T1000 (cell line): ENCODE measurements around the gene FBXO11.

Experiments
- DNase-seq: peaks from one replicate; lab custom pipeline; 2025; ENCODE audit warnings: mixed read lengths; lab: John Stamatoyannopoulos, UW

The FBXO11 gene

DNA sequence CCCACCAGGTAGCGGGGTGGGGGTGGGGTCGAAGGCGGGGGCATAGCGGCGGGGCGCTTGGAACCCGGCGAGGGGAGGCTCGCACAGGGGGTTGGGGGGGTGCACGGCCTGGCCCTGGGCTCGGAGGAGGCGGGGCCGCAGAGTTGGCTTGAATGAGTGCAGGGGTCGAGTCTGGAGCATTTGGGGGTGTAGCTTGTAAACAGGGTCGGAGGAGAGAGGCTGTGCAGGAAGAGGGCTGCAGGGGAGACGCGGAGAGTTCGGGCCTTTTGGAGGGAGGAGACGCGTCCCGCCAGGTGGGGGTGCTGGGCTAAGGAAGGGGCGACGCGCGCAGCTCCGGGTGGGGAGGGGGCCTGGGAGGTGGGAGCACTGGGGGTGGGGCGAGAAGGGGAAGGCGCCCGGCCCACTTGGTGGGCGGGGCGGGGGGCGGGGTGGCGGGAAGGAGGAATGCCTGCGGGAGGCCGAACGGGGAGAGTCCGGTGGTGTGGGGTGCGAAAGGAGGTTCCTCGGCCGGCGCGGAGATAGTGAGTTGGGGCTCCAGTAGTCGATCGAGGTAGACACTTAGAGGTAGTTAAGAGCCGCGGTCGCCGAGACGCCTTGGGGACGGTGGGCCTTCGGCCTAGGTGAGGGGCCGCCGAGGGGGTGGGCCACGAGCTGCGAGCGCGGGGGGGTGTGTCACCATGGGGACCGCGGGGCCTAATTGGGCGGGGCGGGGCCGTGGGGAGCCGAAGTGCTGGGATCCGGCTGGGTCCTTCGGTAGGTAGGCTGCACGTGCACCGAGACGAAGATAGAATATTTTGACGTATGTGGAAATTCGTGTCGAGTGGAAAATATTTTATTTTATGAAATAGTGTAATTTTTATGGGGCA is 122.6 kb downstream of the FBXO11 start:
- DNase-seq: peak; percentile 66

DNA sequence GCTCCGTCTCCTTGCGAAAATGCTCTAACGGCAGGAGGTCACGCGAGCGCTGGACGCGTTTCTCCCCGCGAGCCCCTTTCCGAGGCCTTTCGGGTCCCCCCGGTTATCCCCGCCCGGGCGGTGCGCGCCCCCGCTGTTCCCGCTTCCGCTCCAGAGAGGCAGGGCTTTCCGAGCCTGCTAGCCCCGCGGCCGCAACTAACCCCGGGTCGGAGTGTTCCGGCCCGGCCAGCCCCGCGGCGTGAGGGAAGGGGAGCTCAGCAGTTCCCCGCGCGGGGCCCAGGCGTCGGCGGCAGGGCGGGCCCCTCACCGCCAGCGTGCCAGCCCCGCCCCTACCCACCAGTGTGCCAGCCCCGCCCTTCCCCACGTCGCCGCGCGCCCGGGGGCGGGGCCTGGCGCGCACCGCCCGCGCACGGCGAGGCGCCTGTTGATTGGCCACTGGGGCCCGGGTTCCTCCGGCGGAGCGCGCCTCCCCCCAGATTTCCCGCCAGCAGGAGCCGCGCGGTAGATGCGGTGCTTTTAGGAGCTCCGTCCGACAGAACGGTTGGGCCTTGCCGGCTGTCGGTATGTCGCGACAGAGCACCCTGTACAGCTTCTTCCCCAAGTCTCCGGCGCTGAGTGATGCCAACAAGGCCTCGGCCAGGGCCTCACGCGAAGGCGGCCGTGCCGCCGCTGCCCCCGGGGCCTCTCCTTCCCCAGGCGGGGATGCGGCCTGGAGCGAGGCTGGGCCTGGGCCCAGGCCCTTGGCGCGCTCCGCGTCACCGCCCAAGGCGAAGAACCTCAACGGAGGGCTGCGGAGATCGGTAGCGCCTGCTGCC is 123.4 kb downstream of the FBXO11 start, which contains the start of gene MSH6:
Gene MSH6 (plus strand): TSS at position 475 of the 815 bp plus-strand sequence. CDS start 89 bp downstream, at position 564.
- DNase-seq: peak; percentile 85

DNA sequence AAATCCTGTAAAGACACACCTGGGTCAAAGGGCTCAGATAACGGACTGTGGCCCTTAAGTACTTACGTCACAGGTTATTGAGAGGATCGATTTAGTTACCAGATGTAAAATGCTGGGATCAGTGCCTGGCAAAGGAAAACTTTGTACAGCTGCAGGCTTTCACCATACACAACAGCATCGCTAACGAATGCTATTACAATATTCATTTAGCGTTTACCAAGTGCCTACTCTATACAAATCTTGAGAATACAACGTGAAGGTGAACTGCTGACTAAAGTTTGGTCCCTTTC is 124.0 kb downstream of the FBXO11 start:
- DNase-seq: no peak

DNA sequence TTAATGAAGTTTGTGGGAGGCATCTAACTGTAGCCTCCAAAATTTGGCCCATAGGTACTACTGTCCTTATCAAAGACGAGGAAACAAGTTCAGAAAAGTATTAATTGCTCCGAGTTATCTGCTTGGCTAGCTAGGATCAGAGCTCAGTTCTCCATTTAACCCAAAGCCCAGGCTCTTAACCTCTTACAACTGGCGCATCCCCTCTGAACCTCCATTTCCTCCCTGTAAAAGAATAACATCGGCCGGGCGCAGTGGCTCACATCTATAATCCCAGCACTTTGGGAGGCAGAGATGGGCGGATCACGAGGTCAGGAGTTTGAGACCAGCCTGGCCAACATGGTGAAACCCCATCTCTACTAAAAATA is 126.9 kb downstream of the FBXO11 start:
- no peak for DNase-seq

DNA sequence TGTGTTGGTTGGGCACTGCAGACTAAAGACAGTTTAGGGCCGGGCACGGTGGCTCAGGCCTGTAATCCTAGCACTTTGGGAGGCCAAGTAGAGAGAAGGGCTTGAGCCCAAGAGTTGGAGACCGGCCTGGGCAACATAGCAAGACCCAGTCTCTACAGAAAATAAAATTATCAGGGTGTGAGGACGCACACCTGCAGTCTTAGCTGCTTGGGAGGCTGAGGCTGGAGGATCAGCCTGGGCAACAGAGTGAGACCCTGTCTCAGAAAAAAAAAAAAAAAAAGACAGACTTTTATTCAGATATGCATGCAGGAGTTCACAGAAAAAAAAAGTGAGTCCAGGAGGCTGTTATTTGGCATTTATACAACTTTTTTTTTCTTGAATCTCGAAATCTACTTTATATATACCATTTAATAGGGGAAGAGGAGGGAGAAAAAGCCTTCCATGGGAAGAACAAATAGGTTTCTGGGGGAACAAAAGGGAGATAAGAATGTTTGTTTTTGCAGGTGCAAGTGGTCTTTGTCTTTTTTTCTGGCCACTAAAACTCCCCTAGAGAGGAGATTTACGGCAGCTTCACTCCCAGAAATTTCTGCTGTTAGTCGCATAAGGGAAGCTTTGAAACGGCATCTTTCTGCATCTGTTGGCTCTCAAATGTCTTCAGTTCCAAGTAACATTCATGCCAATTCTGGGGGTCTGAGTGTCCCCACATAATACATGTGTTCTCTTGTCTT is 127.4 kb downstream of the FBXO11 start:
- no peak for DNase-seq

DNA sequence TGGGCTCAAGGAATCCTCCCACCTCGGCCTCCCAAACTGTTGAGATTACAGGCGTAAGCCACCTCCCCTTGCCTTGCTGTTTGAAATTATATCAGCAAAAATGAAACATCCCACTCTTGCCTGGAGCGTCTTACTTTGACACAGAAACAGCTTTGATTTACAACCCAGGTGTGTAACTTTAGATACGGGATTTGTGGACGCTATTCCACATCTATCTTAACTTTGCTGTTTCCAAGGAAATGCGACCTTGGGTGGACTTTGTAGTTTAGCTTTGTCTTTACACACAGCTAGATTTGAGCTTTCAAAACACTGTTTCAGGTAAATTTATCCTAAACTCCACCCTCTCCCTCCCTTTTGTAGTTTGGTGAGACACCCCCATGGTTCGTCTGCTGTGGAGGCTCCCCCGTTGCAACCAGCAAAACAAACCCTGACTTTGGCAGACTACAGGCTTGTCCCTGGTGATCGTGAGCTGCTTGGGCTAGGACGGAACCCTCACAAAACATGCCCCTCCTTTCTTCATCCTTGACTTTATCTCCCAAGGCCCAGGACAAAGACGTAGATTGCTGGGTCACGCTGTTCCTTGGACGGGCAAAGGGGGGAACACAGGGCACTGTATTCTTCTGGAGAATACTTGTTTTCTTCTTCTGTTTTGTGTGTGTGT is 128.9 kb downstream of the FBXO11 start:
- DNase-seq: no peak

DNA sequence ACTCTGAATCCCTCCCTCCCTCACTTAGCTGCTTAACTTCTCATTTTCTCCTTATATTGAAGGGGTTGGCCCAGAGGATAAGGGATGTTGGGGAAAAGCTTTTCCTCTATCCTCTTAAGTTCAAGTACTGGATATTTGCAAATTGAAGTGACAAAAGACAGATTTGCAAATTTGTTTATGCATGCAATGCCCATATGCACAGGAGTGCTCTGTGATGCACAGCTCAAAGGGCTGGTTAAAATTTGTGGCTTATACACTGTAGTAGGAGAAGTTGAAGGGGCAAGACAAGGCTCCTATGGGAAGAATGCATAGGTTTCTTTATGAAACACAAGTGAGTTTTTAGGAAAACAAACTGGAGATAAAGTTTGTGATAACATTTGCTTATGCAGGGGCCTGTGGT is 131.7 kb downstream of the FBXO11 start:
- no peak for DNase-seq

DNA sequence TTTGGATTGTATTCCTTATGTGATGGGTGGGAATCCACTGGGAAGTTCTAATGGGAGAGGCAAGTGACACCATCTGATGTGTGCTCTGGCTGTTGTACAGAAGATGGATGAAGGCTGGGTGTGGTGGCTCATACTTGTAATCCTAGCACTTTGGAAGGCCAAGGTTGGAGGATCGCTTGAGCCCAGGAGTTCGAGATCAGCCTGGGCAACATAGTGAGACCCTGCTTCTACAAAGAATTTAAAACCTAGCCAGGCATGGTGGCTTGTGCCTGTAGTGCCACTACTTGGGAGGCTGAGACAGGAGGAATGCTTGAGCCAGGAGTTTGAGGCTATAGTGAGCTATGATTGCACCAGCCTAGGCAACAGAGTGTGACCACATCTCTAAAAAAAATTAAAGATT is 134.0 kb downstream of the FBXO11 start:
- no peak for DNase-seq

DNA sequence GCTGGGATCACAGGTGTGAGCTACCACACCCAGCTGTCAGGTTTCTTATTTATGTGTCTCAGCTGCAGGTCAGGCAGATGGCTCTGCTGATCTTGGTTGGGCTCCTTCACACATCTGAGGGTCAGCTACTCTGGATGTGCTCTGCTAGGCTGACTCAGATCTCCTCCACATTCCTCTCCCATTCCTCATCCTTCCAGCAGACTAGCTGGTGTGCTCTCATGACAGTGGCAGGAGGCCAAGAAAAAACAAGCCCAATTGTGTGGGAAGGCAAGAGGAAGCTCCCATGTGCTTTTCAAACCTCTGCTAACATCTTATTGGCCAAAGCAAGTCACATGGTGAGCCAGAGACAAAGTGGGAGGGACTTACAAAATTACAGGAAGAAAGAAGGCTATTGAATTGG is 135.1 kb downstream of the FBXO11 start:
- DNase-seq: peak; percentile 84

DNA sequence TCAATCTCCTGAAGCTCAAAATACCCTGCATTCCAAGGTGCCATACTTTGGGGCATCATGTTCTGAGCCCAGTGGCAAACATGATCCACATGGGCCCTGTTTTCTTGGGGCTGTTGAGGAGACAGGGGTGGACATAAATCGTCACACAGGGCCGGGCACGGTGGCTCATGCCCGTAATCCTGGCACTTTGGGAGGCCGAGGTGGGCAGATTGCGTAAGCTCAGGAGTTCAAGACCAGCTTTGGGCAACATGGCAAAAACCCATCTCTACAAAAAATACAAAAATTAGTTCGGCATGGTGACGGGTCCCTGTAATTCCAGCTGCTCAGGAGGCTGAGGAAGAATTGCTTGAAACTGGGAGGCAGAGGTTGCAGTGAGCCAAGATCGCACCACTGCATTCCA is 137.0 kb downstream of the FBXO11 start:
- DNase-seq: no peak

DNA sequence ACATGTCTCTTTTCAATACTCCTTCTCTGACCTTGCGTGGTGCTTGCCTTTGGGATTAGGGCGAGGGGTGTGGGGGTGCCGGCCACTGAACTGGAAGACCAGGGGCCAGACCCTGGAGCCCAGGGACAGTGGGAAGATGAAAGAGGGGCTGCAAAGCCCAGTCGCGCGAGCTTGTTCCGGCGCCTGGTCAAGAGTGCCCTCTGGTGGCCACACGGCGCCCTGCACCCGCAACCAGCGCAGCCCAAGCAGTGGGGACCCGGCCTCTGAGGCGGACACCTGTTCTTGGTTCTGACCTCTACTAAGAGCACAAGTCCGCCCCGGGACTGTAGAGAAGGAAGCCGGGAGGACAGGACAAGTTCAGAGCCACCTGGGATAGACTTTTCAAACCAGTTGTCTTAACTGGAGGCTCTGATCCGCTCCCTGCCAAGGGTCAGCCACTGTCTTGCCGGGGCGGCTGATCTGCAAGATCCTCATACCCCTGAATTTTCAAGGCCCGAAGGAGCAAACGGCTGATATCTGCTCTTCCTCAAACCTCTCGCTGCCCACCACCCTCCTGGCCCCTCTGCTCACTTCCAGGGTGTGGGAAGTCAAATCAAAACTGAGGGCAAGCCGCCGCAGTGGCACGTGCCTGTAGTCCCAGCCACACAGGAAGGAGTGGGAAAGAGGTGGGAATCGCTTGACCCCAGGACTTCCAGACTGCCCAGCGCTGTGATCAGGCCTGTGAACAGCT is 138.3 kb downstream of the FBXO11 start:
- DNase-seq: peak; percentile 37

DNA sequence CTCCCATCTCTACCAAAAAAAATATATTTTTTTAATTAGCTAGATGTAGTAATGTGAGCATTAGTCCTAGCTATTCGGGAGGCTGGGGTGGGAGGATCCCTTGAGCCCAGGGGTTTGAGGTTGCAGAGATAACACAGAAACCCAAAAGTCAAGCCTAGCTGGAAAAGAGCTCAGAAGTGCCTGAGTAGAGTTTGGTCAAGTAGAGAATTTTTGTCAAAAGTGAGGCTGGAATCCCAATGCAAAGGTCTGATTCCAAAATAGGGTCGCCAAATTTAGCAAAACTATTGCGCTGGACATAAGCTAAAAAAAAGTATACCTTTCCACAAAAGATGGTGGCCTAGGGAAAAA is 138.8 kb downstream of the FBXO11 start:
- DNase-seq: no peak

DNA sequence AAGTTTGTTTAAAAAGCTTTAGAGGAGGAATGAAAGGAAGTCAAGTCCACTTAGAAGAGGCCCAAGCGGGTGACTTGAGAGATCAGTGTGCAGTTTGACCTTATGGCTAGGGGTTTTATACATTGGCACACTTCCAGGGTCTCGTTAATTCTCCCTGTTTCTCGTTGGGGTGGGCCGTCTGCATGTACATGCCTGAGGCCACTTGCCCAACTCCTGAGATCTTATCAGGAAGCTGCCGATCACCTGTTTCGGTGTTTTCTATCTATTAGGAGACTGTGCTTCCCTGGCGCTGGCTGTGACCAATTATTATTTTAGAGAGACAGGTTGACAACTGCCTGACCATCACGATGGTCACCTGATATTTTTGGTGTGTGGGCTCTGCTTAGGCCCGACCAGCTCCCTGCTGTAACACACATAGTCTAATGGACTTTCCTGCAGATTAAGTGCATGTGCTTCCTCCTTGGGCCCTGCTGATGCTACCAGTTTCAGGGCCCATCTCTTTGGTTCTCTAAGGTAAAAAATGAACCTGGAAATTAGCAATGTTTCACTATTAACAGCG is 154.4 kb downstream of the FBXO11 start:
- no peak for DNase-seq

DNA sequence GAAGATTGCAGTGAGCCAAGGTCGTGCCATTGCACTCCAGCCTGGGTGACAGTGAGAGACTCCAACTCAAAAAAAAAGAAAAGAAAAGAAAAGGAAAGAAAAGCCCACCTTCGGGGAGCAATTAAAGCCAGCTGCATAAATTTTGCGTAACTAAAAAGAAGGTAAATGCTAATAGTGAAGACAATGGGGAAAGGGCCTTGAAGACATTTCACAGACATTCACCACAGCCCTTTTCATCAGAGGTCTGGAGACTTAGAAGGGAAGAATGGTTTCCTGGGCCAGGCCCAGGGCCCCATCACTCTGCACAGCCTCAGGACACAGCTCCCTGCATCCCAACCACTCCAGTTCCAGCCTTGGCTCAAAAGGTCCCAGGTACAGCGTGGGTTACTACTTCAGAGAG is 158.4 kb downstream of the FBXO11 start:
- DNase-seq: no peak

DNA sequence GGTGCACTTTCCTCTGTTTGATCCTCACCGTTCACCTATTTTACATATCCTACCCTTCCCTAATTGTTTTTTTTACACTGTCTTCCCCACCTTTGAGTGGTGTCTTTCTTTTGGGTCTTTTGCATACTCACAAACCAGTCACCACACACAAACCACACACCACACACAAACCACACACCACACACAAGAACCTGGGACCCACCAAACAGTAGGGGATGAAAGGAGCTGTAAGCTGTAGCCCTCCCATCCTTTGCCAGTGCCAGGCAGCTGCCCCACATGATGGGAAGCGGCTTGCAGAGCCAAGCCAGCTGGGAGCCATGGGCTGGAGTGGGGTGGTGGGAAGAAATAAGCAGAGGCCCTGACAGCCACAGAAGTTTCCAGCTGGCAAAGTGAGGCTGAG is 162.2 kb downstream of the FBXO11 start:
- DNase-seq: no peak

DNA sequence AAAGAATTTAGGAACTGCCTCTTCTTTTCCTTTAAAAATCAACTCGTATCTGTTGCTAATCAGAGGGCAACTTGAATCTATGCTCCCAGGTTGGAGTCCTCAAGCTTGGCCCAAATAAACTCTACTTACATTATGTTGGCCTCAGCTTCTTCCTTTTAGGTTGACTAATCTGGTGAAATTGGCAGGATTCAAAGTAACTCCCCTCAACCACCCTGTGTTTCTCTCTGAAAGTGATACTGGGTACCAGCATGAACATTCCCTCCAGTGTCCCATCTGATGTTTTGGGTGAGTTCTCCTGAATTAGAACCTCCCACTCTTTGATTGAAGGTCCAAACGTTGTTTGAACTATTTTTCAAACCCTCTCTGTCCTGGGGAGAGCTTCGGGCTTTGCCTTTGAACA is 164.7 kb downstream of the FBXO11 start:
- no peak for DNase-seq

DNA sequence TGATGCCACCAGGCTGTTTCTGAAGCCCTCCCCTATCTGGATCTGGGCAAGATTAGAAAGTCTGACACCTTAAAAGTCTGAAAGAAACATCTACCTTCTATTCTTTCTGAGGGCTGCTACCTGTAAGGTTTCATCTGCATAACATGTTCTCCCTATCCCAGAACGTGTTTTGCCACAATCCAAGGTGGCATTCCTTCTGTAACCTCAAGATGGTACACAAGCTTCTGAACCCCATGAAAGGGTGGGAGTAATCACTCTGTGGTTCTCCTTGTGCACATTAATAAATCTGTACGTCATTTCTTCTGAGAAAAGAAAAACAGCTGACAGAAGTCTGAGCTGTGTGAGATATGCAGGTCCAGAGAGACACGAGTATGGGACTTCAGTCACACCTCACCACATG is 165.2 kb downstream of the FBXO11 start:
- no peak for DNase-seq
